Occipital lobe (tissue), 2 donors: ENCODE results near the gene RBL2. TPM values are rescaled to one million over a fixed set of nuclear protein-coding genes. Genes with fewer than 3 reads are reported as not detected.
"Not testable (repeated sequence)": the region's sequence is repeated elsewhere in the genome, so short reads cannot be mapped to it uniquely, and the experiment has no call there.

Experiments
- DNase-seq: peaks from one replicate; lab custom pipeline; 2025; lab: John Stamatoyannopoulos, UW
- total RNA-seq: library from RNA; depleted of rRNA; stranded (reverse); fragments of >200 nt; gene quantifications from one replicate; pipeline ENCODE4 v1.2.3, GENCODE V29; 2014

RBL2 gene
- total RNA-seq, 1 donor from 2014 or later, result 125 TPM

- DNase-seq, result peak; percentile 21
Observed at GRCh38 chr16:53503991-53504663, 69.9 kb downstream of the RBL2 start.

- DNase-seq, result no peak
Observed at GRCh38 chr16:53504665-53505064, 70.4 kb downstream of the RBL2 start.

- no peak for DNase-seq
Observed at GRCh38 chr16:53506254-53506653, 72.0 kb downstream of the RBL2 start.

- no peak for DNase-seq
Observed at GRCh38 chr16:53507464-53508179, 73.4 kb downstream of the RBL2 start.

GRCh38 chr16:53509906-53510703, 75.8 kb downstream of the RBL2 start:
- DNase-seq, result peak; percentile 8

- DNase-seq, result no peak
Observed at GRCh38 chr16:53510704-53511070, 76.4 kb downstream of the RBL2 start.

- DNase-seq, result no peak
Observed at GRCh38 chr16:53511084-53511402, 76.8 kb downstream of the RBL2 start.

GRCh38 chr16:53511403-53512280, 77.4 kb downstream of the RBL2 start:
- DNase-seq, result no peak

GRCh38 chr16:53512795-53513194, 78.5 kb downstream of the RBL2 start:
- not testable (repeated sequence) for DNase-seq

- DNase-seq, result no peak
Observed at GRCh38 chr16:53515259-53515658, 81.0 kb downstream of the RBL2 start.

- no peak for DNase-seq
Observed at GRCh38 chr16:53515811-53516210, 81.5 kb downstream of the RBL2 start.

GRCh38 chr16:53517851-53518250, 83.6 kb downstream of the RBL2 start:
- no peak for DNase-seq

- no peak for DNase-seq
Observed at GRCh38 chr16:53518550-53519416, 84.5 kb downstream of the RBL2 start.

- no peak for DNase-seq
Observed at GRCh38 chr16:53519417-53520091, 85.3 kb downstream of the RBL2 start.

GRCh38 chr16:53523126-53523804, 89.0 kb downstream of the RBL2 start:
- no peak for DNase-seq

GRCh38 chr16:53523971-53524548, 89.8 kb downstream of the RBL2 start:
- no peak for DNase-seq

- DNase-seq, result no peak
Observed at GRCh38 chr16:53528797-53529196, 94.5 kb downstream of the RBL2 start.

GRCh38 chr16:53529513-53529912, 95.2 kb downstream of the RBL2 start:
- DNase-seq, result no peak

GRCh38 chr16:53530046-53530445, 95.8 kb downstream of the RBL2 start:
- DNase-seq, result no peak
